ENCODE data around the gene CCDC73. TPM values are rescaled to one million over a fixed set of nuclear protein-coding genes. Genes with fewer than 3 reads are reported as not detected.

CCDC73 gene
- total and polyA plus RNA-seq, 4 donors: not detected

DNA sequence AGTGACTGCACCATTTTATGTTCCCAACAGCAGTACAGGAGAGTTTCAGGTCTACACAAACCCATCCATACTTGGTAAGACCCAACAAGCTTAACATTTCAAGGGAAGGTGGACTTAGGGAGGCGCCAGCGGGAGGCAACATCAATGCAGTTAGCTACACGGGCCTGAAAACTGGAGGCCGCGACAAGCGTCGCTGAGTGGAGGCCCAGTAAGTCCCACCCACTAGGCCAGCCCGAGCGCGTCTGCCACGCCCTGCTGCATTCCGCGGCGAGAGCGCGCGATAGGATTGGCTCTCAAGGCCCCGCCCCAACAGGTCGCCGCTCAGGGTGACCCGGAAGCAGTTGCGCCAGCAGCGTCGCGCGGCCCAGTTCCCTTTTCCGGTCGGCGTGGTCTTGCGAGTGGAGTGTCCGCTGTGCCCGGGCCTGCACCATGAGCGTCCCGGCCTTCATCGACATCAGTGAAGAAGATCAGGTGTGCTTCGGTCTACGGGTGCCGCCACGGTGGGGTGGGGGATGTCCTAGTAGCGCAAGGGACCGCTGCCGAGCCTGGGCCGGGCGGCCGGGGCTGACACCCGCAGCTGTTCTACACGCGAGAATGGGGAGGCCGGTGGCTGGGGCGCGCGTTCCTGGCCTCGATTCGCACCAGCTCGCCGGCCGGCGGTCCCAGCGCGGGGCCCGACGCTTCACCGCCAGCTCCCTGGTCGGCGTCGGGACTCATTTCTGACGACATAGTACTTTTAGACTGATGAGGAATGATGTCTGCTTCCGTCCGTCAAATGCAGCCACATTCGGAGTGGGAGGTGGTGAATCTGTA lies 210.8 kb downstream of the CCDC73 start, which contains the start of gene EIF3M:
Gene EIF3M (plus strand): TSS at position 373 of the 813 bp plus-strand sequence. CDS start 57 bp downstream, at position 430.
- intact Hi-C loops (cut with DNase I): loop anchor here in 1 of 2 donors (5.0 kb wide), 1 partner anchor 574 kb away; no protein-coding TSS in a partner anchor
- ATAC-seq (ENCODE audit: low FRiP score) (peak; percentile 100), DNase-seq (peak; percentile 98 to 99)
- 0 to 1% methylated on average over 61 to 70 of the region's 70 CpGs for whole genome bisulfite sequencing, 2 donors
- Histone ChIP-seq H3K9me3 (ENCODE audit: control insufficient read depth, low read length) (no peaks in the 10 kb centered on the region), H3K27ac (ENCODE audit: low read depth in 1 of 2, low read length in 2 of 2) (peak within 1 kb of the TSS in 1 of 2 donors; percentile 72), H3K4me3 (ENCODE audit: low read length in 2 of 2) (peak within 1 kb of the TSS; percentile 65 to 77), H3K27me3 (ENCODE audit: control insufficient read depth in 1 of 2, insufficient read depth in 2 of 2, low read length in 1 of 2) (no peaks in the 10 kb centered on the region), H3K4me1 (ENCODE audit: control insufficient read depth in 1 of 2, insufficient read depth in 2 of 2, low read length in 2 of 2) (peaks cover 0 to 3% of the 10 kb centered on the region in 2 donors), H3K36me3 (ENCODE audit: control insufficient read depth in 1 of 2, insufficient read depth in 2 of 2, low read length in 1 of 2) (no peaks in the 10 kb centered on the region)

- H3K4me3 ChIP-seq (ENCODE audit: low read length in 2 of 2): no peak overlapping the region
- no peak for ATAC-seq (ENCODE audit: low FRiP score)
- 84 to 89% methylated on average over 3 of the region's 3 CpGs for WGBS, 2 donors
- no peaks in the 10 kb centered on the region for H3K9me3 ChIP-seq (ENCODE audit: control insufficient read depth, low read length)
- intact Hi-C loops (cut with DNase I): loop anchor here in 1 of 2 donors (5.0 kb wide), 1 partner anchor 576 kb away; no protein-coding TSS in a partner anchor
- DNase-seq: no peak
- H3K4me1 ChIP-seq (ENCODE audit: control insufficient read depth in 1 of 2, insufficient read depth in 2 of 2, low read length in 2 of 2): peaks cover 0 to 3% of the 10 kb centered on the region in 2 donors
- no peaks in the 10 kb centered on the region for H3K27me3 ChIP-seq (ENCODE audit: control insufficient read depth in 1 of 2, insufficient read depth in 2 of 2, low read length in 1 of 2)
- no peaks in the 10 kb centered on the region for H3K36me3 ChIP-seq (ENCODE audit: control insufficient read depth in 1 of 2, insufficient read depth in 2 of 2, low read length in 1 of 2)
- H3K27ac ChIP-seq (ENCODE audit: low read depth in 1 of 2, low read length in 2 of 2): no peak overlapping the region
Observed at GRCh38 chr11:32581556-32581955, 212.9 kb downstream of the CCDC73 start.

GRCh38 chr11:32580967-32581366 lies 213.5 kb downstream of the CCDC73 start:
- ATAC-seq (ENCODE audit: low FRiP score): no peak
- intact Hi-C loops (cut with DNase I): loop anchor here in 1 of 2 donors (5.0 kb wide), 1 partner anchor 576 kb away; no protein-coding TSS in a partner anchor
- Histone ChIP-seq H3K27me3 (ENCODE audit: control insufficient read depth in 1 of 2, insufficient read depth in 2 of 2, low read length in 1 of 2) (no peaks in the 10 kb centered on the region), H3K27ac (ENCODE audit: low read depth in 1 of 2, low read length in 2 of 2) (no peak overlapping the region), H3K36me3 (ENCODE audit: control insufficient read depth in 1 of 2, insufficient read depth in 2 of 2, low read length in 1 of 2) (no peaks in the 10 kb centered on the region), H3K9me3 (ENCODE audit: control insufficient read depth, low read length) (no peaks in the 10 kb centered on the region), H3K4me3 (ENCODE audit: low read length in 2 of 2) (no peak overlapping the region), H3K4me1 (ENCODE audit: control insufficient read depth in 1 of 2, insufficient read depth in 2 of 2, low read length in 2 of 2) (peaks cover 0 to 3% of the 10 kb centered on the region in 2 donors)
- WGBS, 2 donors: 55 to 57% methylated on average over 2 of the region's 2 CpGs
- no peak for DNase-seq

DNA sequence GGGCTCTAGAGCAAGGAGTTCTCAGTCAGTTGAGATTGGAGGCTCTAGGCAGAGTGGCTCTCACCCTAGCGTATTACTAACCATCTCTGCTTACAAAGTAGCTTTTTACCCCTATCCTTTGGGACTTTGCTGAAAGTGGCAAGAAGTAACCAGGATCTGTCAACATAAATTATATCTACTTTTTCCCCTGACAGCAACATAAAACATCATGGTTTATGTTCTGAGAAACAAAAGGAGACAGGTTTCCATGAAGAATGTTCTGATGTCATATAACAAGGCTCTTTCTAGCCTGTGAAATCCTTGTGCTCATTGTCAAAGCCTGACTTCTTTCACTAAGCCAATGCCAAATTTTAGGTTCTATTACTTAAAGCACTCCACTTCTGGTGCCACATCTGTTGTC lies 218.0 kb downstream of the CCDC73 start:
- Histone ChIP-seq H3K27me3 (ENCODE audit: control insufficient read depth in 1 of 2, insufficient read depth in 2 of 2, low read length in 1 of 2) (peaks cover 0 to 4% of the 10 kb centered on the region in 2 donors), H3K9me3 (ENCODE audit: control insufficient read depth, low read length) (peaks cover 4% of the 10 kb centered on the region), H3K27ac (ENCODE audit: low read depth in 1 of 2, low read length in 2 of 2) (no peak overlapping the region), H3K4me1 (ENCODE audit: control insufficient read depth in 1 of 2, insufficient read depth in 2 of 2, low read length in 2 of 2) (no peaks in the 10 kb centered on the region), H3K4me3 (ENCODE audit: low read length in 2 of 2) (no peak overlapping the region), H3K36me3 (ENCODE audit: control insufficient read depth in 1 of 2, insufficient read depth in 2 of 2, low read length in 1 of 2) (no peaks in the 10 kb centered on the region)
- 61 to 66% methylated on average over 1 of the region's 1 CpG for WGBS, 2 donors
- intact Hi-C loops (cut with DNase I): no loop called here
- DNase-seq (no peak), ATAC-seq (ENCODE audit: low FRiP score) (no peak)

DNA sequence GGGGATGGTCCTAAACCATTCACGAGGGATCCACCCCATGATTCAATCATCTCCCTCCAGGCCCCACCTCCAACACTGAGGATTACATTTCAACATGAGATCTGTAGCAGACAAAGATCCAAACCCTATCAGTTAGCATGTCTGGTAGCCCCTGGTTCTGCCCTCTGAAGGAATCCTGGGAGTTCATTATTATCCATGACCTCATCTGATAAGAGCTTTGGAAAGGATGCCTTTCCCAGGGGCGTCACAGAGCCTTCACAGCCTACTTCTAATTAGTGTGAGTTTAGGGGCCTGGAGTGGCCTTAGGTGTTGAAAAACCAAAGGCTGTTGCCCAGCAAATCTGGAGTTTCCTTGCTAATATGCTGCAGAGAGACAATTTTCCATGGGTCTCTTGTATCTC lies 219.4 kb downstream of the CCDC73 start:
- H3K4me3 ChIP-seq (ENCODE audit: low read length in 2 of 2): no peak overlapping the region
- WGBS, 2 donors: 44 to 50% methylated on average over 2 of the region's 2 CpGs
- DNase-seq (no peak), ATAC-seq (ENCODE audit: low FRiP score) (no peak)
- no peaks in the 10 kb centered on the region for H3K4me1 ChIP-seq (ENCODE audit: control insufficient read depth in 1 of 2, insufficient read depth in 2 of 2, low read length in 2 of 2)
- intact Hi-C loops (cut with DNase I): no loop called here
- no peak overlapping the region for H3K27ac ChIP-seq (ENCODE audit: low read depth in 1 of 2, low read length in 2 of 2)
- H3K9me3 ChIP-seq (ENCODE audit: control insufficient read depth, low read length): peaks cover 4% of the 10 kb centered on the region
- H3K27me3 ChIP-seq (ENCODE audit: control insufficient read depth in 1 of 2, insufficient read depth in 2 of 2, low read length in 1 of 2): peaks cover 0 to 4% of the 10 kb centered on the region in 2 donors
- H3K36me3 ChIP-seq (ENCODE audit: control insufficient read depth in 1 of 2, insufficient read depth in 2 of 2, low read length in 1 of 2): no peaks in the 10 kb centered on the region

GRCh38 chr11:32574421-32574820 lies 220.0 kb downstream of the CCDC73 start:
- 80 to 86% methylated on average over 4 of the region's 4 CpGs for WGBS, 2 donors
- H3K9me3 ChIP-seq (ENCODE audit: control insufficient read depth, low read length): peaks cover 4% of the 10 kb centered on the region
- H3K4me1 ChIP-seq (ENCODE audit: control insufficient read depth in 1 of 2, insufficient read depth in 2 of 2, low read length in 2 of 2): no peaks in the 10 kb centered on the region
- intact Hi-C loops (cut with DNase I): no loop called here
- H3K4me3 ChIP-seq (ENCODE audit: low read length in 2 of 2): no peak overlapping the region
- peaks cover 0 to 4% of the 10 kb centered on the region in 2 donors for H3K27me3 ChIP-seq (ENCODE audit: control insufficient read depth in 1 of 2, insufficient read depth in 2 of 2, low read length in 1 of 2)
- H3K36me3 ChIP-seq (ENCODE audit: control insufficient read depth in 1 of 2, insufficient read depth in 2 of 2, low read length in 1 of 2): no peaks in the 10 kb centered on the region
- H3K27ac ChIP-seq (ENCODE audit: low read depth in 1 of 2, low read length in 2 of 2): no peak overlapping the region
- ATAC-seq (ENCODE audit: low FRiP score): no peak
- no peak for DNase-seq

DNA sequence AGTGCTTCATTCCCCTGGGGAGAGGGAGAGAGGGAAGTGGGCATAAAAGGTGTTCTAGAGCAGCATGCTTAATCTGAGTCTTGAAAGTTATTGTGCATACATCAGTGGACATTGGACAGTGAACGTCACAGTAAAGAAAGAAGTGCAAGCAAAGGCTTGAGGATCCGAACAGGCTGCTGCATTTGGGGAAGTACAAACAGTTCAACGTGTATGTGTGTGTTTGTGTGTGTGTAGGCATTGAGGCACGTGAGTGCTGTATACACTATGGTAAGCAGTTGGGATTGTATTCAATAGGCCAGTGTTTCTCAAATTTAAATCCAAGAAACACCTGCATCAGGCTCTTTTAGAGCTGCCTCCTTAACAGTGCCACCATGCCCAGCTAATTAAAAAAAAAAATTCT lies 221.2 kb downstream of the CCDC73 start:
- WGBS, 2 donors: 75 to 76% methylated on average over 4 of the region's 4 CpGs
- intact Hi-C loops (cut with DNase I): no loop called here
- H3K9me3 ChIP-seq (ENCODE audit: control insufficient read depth, low read length): peaks cover 4% of the 10 kb centered on the region

DNA sequence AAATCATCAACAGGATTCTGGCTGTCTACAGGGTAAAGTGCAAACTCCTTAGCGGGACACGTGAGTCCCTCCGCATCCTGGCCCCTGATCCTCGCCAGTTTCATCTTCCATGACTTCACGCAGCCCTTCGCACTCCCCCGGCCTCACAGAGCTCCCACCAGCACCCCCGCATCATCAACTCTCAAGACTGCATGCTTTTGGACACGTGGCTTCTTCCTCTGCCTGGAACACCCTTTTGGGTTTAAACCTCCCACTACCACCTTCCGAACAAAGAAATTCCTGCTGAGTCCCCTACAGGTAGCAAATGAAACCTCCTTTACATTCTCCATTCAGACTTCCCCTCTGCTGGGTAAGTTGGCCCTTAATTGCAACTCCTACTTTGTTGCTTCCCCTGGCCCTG lies 223.4 kb downstream of the CCDC73 start:
- DNase-seq: no peak
- 14 to 26% methylated on average over 10 of the region's 10 CpGs for WGBS, 2 donors
- ATAC-seq (ENCODE audit: low FRiP score): no peak
- Histone ChIP-seq H3K27me3 (ENCODE audit: control insufficient read depth in 1 of 2, insufficient read depth in 2 of 2, low read length in 1 of 2) (peaks cover 0 to 4% of the 10 kb centered on the region in 2 donors), H3K27ac (ENCODE audit: low read depth in 1 of 2, low read length in 2 of 2) (no peak overlapping the region), H3K4me3 (ENCODE audit: low read length in 2 of 2) (no peak overlapping the region), H3K9me3 (ENCODE audit: control insufficient read depth, low read length) (peaks cover 4% of the 10 kb centered on the region), H3K4me1 (ENCODE audit: control insufficient read depth in 1 of 2, insufficient read depth in 2 of 2, low read length in 2 of 2) (no peaks in the 10 kb centered on the region), H3K36me3 (ENCODE audit: control insufficient read depth in 1 of 2, insufficient read depth in 2 of 2, low read length in 1 of 2) (no peaks in the 10 kb centered on the region)
- intact Hi-C loops (cut with DNase I): no loop called here

More for the DNA sequence above, 221.2 kb downstream of the CCDC73 start:
- H3K4me3 ChIP-seq (ENCODE audit: low read length in 2 of 2): no peak overlapping the region
- no peak for ATAC-seq (ENCODE audit: low FRiP score)
- H3K36me3 ChIP-seq (ENCODE audit: control insufficient read depth in 1 of 2, insufficient read depth in 2 of 2, low read length in 1 of 2): no peaks in the 10 kb centered on the region
- H3K4me1 ChIP-seq (ENCODE audit: control insufficient read depth in 1 of 2, insufficient read depth in 2 of 2, low read length in 2 of 2): no peaks in the 10 kb centered on the region
- H3K27me3 ChIP-seq (ENCODE audit: control insufficient read depth in 1 of 2, insufficient read depth in 2 of 2, low read length in 1 of 2): peaks cover 0 to 4% of the 10 kb centered on the region in 2 donors
- DNase-seq: no peak
- no peak overlapping the region for H3K27ac ChIP-seq (ENCODE audit: low read depth in 1 of 2, low read length in 2 of 2)
